ENCODE measurements around the gene BRD9.
"Not testable (repeated sequence)": the region's sequence is repeated elsewhere in the genome, so short reads cannot be mapped to it uniquely, and the experiment has no call there.

BRD9 gene

GRCh38 chr5:856531-857425, 35.8 kb downstream of the BRD9 start:
- no peak for DNase-seq (ENCODE audit: low read depth)

- DNase-seq (ENCODE audit: low read depth), result no peak
These were observed 36.6 kb downstream of the BRD9 start for GRCh38 chr5:855771-856530.

GRCh38 chr5:854966-855743, 37.4 kb downstream of the BRD9 start:
- DNase-seq (ENCODE audit: low read depth), result no peak

- DNase-seq (ENCODE audit: low read depth), result no peak
These were observed 38.4 kb downstream of the BRD9 start for GRCh38 chr5:854217-854616.

- not testable (repeated sequence) for DNase-seq (ENCODE audit: low read depth)
These were observed 39.0 kb downstream of the BRD9 start for GRCh38 chr5:853416-854090.

GRCh38 chr5:852431-853401, 39.9 kb downstream of the BRD9 start:
- DNase-seq (ENCODE audit: low read depth), result no peak

- no peak for DNase-seq (ENCODE audit: low read depth)
These were observed 40.6 kb downstream of the BRD9 start for GRCh38 chr5:852018-852417.

GRCh38 chr5:851553-851952, 41.0 kb downstream of the BRD9 start:
- DNase-seq (ENCODE audit: low read depth), result no peak

- no peak for DNase-seq (ENCODE audit: low read depth)
These were observed 41.5 kb downstream of the BRD9 start for GRCh38 chr5:851076-851475.

GRCh38 chr5:850511-851006, 42.0 kb downstream of the BRD9 start, which contains the start of gene ZDHHC11:
Gene ZDHHC11 (minus strand): TSS chr5:850986. CDS start chr5:850602, 384 bp downstream.
- no peak for DNase-seq (ENCODE audit: low read depth)

GRCh38 chr5:849651-850301, 42.8 kb downstream of the BRD9 start:
- DNase-seq (ENCODE audit: low read depth), result no peak

GRCh38 chr5:848671-849111, 43.9 kb downstream of the BRD9 start:
- no peak for DNase-seq (ENCODE audit: low read depth)

- not testable (repeated sequence) for DNase-seq (ENCODE audit: low read depth)
These were observed 44.9 kb downstream of the BRD9 start for GRCh38 chr5:847736-848135.

- DNase-seq (ENCODE audit: low read depth), result not testable (repeated sequence)
These were observed 45.4 kb downstream of the BRD9 start for GRCh38 chr5:847212-847611.

- DNase-seq (ENCODE audit: low read depth), result not testable (repeated sequence)
These were observed 46.0 kb downstream of the BRD9 start for GRCh38 chr5:846602-847091.

- DNase-seq (ENCODE audit: low read depth), result not testable (repeated sequence)
These were observed 46.7 kb downstream of the BRD9 start for GRCh38 chr5:845676-846601.

GRCh38 chr5:845031-845675, 47.4 kb downstream of the BRD9 start:
- not testable (repeated sequence) for DNase-seq (ENCODE audit: low read depth)

GRCh38 chr5:844426-844825, 48.2 kb downstream of the BRD9 start:
- not testable (repeated sequence) for DNase-seq (ENCODE audit: low read depth)
